Vagina (tissue), 2 donors: ENCODE results near the gene TFPI.

Source experiments
- CTCF ChIP-seq, 3 experiments: fragments of 450-650 bp in 2 of 3; fragments of 200-600 bp in 1 of 3; sonication (generic) in 1 of 3; IDR thresholded peaks; one replicate each; pipeline ENCODE4 v1.5.1; 2017 to 2019; ENCODE audit warnings: antibody characterized with exemption in 3 of 3, mild to moderate bottlenecking in 2 of 3, moderate library complexity in 2 of 3
- POLR2A ChIP-seq, 2 donors: fragments of 450-650 bp; IDR thresholded peaks; one replicate each; pipeline ENCODE4 v1.6.1; 2017; ENCODE audit warnings: antibody characterized with exemption in 2 of 2, mild to moderate bottlenecking in 2 of 2, moderate library complexity in 2 of 2
- POLR2AphosphoS5 ChIP-seq, 2 donors: sonication (generic); formaldehyde crosslinking; IDR thresholded peaks; one replicate each; pipeline ENCODE4 v1.9.0; 2017; ENCODE audit warnings: antibody characterized with exemption in 2 of 2, mild to moderate bottlenecking in 2 of 2, low read depth in 1 of 2; ENCODE audit not compliant: insufficient read depth in 1 of 2

- no peak for TF ChIP-seq CTCF (IDR thresholded peaks at IDR 0.05)
- TF ChIP-seq POLR2AphosphoS5 (IDR thresholded peaks at IDR 0.05; ENCODE audit: insufficient read depth in 1 of 2, low read depth in 1 of 2): no peak
- no peak for TF ChIP-seq POLR2A (IDR thresholded peaks at IDR 0.05)
Measured at GRCh38 chr2:187569571-187569970, 15.3 kb upstream of the TFPI start.
